ENCODE data around the gene ARHGAP45. TPM values are rescaled to one million over a fixed set of nuclear protein-coding genes. Genes with fewer than 3 reads are reported as not detected.
A peak's percentile ranks its signal among the peaks of the same experiment; 100 is the strongest.

Gene ARHGAP45
- total RNA-seq, 2 donors from 2014 or later, result 37.9 to 42.6 TPM

- Histone ChIP-seq H3K4me1 (ENCODE audit: control insufficient read depth in 1 of 2, low read depth in 2 of 2) (peaks cover 52 to 61% of the 10 kb centered on the region in 2 donors), H3K27me3 (replicated peaks; ENCODE audit: insufficient read depth) (no peaks in the 10 kb centered on the region), H3K36me3 (peaks cover 10% of the 10 kb centered on the region), H3K4me3 (peak overlapping the region; percentile 95), H3K9me3 (no peaks in the 10 kb centered on the region), H3K27ac (peak overlapping the region; percentile 94 to 99)
- DNase-seq (ENCODE audit: low spot score) (peak; percentile 91), ATAC-seq (ENCODE audit: insufficient number of reproducible peaks, low FRiP score, low read depth) (peak; percentile 65)
- TF ChIP-seq CTCF (IDR thresholded peaks at IDR 0.05), result peak; percentile 26
Measured at GRCh38 chr19:1131718-1132551, 65.0 kb downstream of the ARHGAP45 start.

- peak overlapping the region; percentile 94 to 99 for H3K27ac ChIP-seq
- H3K4me3 ChIP-seq, result peak overlapping the region; percentile 95
- no peaks in the 10 kb centered on the region for H3K27me3 ChIP-seq (replicated peaks; ENCODE audit: insufficient read depth)
- peaks cover 2% of the 10 kb centered on the region for H3K36me3 ChIP-seq
- TF ChIP-seq CTCF (IDR thresholded peaks at IDR 0.05), result no peak
- no peak for DNase-seq (ENCODE audit: low spot score)
- H3K4me1 ChIP-seq (ENCODE audit: control insufficient read depth in 1 of 2, low read depth in 2 of 2), result peaks cover 47 to 53% of the 10 kb centered on the region in 2 donors
- ATAC-seq (ENCODE audit: insufficient number of reproducible peaks, low FRiP score, low read depth), result no peak
- H3K9me3 ChIP-seq, result no peaks in the 10 kb centered on the region
Measured at GRCh38 chr19:1132552-1133383, 65.8 kb downstream of the ARHGAP45 start.

GRCh38 chr19:1133471-1133929 lies 66.5 kb downstream of the ARHGAP45 start:
- H3K9me3 ChIP-seq, result no peaks in the 10 kb centered on the region
- H3K4me3 ChIP-seq, result peak overlapping the region; percentile 95
- DNase-seq (ENCODE audit: low spot score) (no peak), ATAC-seq (ENCODE audit: insufficient number of reproducible peaks, low FRiP score, low read depth) (no peak)
- peak overlapping the region; percentile 94 to 99 for H3K27ac ChIP-seq
- H3K4me1 ChIP-seq (ENCODE audit: control insufficient read depth in 1 of 2, low read depth in 2 of 2), result peaks cover 47 to 48% of the 10 kb centered on the region in 2 donors
- no peak for TF ChIP-seq CTCF (IDR thresholded peaks at IDR 0.05)
- peaks cover 2% of the 10 kb centered on the region for H3K36me3 ChIP-seq
- H3K27me3 ChIP-seq (replicated peaks; ENCODE audit: insufficient read depth), result no peaks in the 10 kb centered on the region

GRCh38 chr19:1134431-1134830 lies 67.5 kb downstream of the ARHGAP45 start:
- Histone ChIP-seq H3K4me3 (no peak overlapping the region), H3K27me3 (replicated peaks; ENCODE audit: insufficient read depth) (no peaks in the 10 kb centered on the region), H3K27ac (peak overlapping the region in 1 of 2 donors; percentile 99), H3K4me1 (ENCODE audit: control insufficient read depth in 1 of 2, low read depth in 2 of 2) (peaks cover 40 to 41% of the 10 kb centered on the region in 2 donors), H3K36me3 (peaks cover 2% of the 10 kb centered on the region), H3K9me3 (no peaks in the 10 kb centered on the region)
- TF ChIP-seq CTCF (IDR thresholded peaks at IDR 0.05), result no peak
- ATAC-seq (ENCODE audit: insufficient number of reproducible peaks, low FRiP score, low read depth) (no peak), DNase-seq (ENCODE audit: low spot score) (no peak)

- TF ChIP-seq CTCF (IDR thresholded peaks at IDR 0.05), result no peak
- peaks cover 2% of the 10 kb centered on the region for H3K36me3 ChIP-seq
- H3K27ac ChIP-seq, result peak overlapping the region; percentile 25 to 38
- H3K4me3 ChIP-seq, result no peak overlapping the region
- no peaks in the 10 kb centered on the region for H3K9me3 ChIP-seq
- H3K4me1 ChIP-seq (ENCODE audit: control insufficient read depth in 1 of 2, low read depth in 2 of 2), result peaks cover 30 to 31% of the 10 kb centered on the region in 2 donors
- DNase-seq (ENCODE audit: low spot score) (no peak), ATAC-seq (ENCODE audit: insufficient number of reproducible peaks, low FRiP score, low read depth) (no peak)
- H3K27me3 ChIP-seq (replicated peaks; ENCODE audit: insufficient read depth), result no peaks in the 10 kb centered on the region
Measured at GRCh38 chr19:1135454-1135853, 68.5 kb downstream of the ARHGAP45 start.

All from thoracic aorta (tissue), 2 donors.